Activated T-cell treated with anti-CD3 and anti-CD28 coated beads for 1 hour (primary cell): ENCODE measurements around the gene INTS14.
"Not testable (repeated sequence)": the region's sequence is repeated elsewhere in the genome, so short reads cannot be mapped to it uniquely, and the experiment has no call there.

Experiments used
- DNase-seq: peaks from one replicate; pipeline ENCODE4 v3.0.0-alpha.2; 2020; ENCODE audit warnings: low read depth

The INTS14 gene

DNA sequence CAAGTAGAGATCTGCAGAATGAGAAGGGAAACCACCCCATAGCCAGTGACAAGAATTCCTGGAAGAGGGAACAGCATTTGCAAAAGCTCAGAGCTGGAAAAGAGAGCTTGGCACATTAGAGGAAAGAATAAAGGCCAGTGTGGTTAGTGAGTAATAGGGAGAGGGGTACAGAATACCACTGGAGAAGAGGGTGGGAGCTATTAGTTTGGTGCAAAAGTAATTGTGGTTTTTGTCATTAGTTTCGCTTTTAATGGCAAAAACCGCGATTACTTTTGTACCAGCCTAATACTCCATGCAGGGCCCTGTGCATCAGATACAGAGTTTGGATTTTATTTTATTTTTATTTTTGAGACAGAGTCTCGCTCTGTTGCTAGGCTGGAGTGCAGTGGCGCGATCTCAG is 20.6 kb upstream of the INTS14 start:
- DNase-seq, result no peak

DNA sequence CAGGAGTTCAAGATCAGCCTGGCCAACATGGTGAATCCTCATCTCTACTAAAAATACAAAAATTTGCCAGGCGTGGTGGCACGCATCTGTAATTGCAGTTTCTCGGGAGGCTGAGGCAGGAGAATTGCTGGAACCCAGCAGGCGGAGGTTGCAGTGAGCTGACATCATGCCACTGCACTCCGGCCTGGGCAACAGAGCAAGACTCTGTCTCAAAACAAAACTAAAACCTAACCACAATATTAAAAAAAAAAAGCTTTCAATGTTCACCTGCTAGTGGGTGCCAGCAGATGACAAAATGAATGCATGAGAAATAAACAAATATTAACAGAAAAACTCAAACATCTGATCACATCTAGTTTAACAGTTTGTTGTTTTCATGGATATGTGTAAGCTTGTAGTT is 19.8 kb upstream of the INTS14 start:
- no peak for DNase-seq

DNA sequence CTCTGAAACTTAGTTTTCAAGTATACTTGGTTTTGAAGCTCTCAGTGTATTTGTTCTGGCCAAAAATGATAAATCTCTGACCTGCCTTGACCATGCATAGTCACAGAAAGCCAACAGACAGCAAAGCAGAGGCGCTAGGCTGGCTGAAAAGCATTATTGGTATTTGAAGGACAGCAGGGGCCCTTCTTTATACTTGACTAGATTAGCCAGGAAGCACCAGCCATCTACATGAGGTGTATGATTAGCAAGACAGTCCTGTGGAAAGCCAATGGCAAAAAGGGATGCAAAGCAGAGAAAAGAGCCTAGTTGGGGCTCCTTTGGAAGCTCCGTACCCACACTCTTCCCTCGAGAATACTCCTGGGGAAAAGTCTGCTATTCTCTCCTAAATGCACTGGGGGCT is 18.6 kb upstream of the INTS14 start:
- DNase-seq, result no peak

DNA sequence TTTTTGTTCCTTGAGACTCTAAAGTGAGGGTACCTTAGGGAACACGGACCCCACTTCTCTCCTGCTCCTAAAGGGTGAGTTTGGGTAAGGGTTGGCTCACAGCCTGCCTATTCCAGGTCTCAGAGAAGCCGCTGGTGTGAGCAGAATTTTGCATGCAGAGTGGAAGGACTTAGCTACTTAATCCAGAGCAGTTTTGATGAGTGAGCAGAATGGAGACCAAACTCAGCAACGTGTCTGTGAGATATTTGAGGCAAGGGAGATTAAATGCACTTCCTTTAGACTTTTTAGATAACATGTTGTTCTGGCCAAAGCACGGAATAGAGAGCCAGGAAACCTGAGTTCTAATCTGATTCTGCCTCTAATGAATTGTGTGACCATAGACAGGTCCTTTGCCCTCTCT is 15.9 kb upstream of the INTS14 start:
- DNase-seq, result no peak

DNA sequence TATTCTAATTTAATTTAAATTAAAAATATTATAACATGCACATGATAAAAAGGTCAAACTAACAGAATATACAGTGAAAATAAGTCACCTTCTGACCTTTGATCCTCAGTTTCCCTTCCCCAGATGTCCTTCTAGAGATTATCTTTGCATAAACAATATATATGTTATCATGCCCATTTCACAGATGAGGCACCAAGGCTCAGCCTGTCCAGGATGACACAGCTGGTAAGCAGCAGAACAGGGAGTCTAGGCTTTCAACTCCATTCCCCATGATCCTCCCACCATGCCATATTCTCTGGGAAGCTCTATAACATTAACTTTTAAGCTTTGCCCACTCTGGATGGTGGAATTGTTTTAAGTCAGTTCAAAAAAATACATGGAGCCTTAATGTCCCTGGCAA is 12.2 kb upstream of the INTS14 start:
- DNase-seq, result no peak

DNA sequence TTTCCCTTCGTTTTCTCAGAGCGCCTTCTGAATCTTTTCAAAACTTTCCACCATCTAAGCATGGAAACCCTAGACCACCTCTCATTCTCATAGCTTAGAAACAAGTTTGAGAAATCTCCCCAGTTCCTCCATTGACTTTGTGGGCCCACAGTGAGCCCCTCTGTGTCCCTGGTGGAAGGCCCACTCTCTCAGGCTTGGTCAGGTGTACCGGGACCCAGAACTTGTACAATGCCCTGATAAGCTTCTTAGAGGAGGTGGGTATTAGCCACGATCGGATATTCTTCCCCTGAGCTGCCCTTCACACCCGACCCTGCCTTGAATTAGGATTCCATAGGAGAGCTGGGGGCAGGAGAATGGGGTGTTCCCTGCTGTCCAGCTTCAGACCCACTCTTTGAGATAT is 10.7 kb upstream of the INTS14 start, which contains the start of gene SLC24A1:
TSS of gene SLC24A1 (plus strand) at position 301 of the 400 bp plus-strand sequence. CDS start 2,143 bp downstream, outside the sequence.
- DNase-seq, result no peak

DNA sequence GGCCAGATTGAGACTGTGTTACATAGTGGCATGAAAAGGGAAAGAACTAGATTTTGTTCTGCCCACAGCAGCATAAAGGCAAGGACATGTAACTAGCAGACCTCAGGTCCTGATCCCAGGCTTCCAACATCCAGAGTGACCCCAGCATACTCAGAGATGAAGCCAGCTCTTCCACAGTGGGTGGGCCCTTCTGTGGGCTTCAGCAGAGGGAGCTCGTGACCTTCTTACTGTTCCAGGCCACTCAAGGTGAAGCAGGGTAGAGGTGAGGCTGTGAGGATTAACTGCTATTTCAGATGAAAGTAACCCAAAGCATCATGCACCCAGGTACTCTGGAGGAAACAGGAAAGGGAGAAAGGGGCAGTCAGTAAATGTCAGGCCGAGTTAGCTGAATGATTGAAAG is 9.9 kb upstream of the INTS14 start:
- DNase-seq, result no peak

DNA sequence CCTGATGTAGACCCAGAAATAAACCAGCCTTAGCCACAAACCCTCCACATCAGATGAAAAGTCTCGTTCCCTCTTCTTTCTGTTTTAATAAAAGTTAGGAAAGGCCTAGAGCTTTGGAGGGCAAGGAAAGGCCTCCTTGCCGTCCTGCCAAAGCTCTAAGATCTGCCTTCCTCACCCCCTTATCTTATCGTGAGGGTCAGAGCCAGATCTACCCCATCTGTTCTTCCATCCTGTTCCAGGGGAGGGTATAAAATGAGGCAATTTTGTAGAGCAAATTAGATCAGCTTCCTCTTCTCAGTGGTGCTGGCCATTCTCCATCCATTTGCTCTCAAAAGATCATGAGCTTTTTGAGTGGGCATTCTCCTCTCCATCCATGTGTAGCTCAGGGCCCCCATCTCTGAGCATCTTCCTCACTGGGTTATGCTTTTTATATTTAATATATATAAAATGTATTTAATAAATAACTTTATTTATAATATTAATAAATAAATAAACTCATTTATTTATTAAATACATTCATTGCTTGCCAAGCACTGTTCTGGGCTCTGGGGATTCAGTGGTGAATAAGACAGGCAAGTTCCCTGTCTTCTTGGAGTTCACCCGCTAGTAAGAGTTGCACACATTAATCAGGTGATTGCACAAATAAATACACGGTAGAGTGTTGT is 8.8 kb upstream of the INTS14 start:
- DNase-seq, result no peak

DNA sequence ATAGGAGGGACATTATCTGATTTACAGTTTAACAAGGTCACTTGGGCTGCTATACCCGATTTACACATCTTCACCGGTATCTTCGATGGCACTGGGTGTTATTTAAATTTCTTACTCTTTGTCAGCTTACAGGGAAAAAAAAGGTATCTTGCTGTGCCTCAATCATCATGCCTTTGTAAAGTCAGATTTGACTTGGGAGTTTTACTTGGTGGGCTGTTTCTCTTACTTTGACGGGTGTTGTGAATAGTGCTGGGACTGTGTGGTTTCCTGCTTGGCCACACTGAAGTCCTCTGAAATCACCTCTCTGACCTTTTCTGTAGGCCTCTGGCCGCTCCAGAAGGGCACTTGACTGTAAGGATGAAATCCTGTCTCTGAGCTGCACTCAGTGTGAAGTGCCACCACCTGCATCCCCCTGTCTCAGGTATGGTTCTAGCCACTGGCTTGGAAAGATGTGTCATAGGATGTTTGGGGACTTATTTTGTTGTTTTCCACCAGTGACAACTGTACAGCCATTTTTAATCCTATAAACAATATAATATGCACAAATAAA is 7.7 kb upstream of the INTS14 start:
- DNase-seq, result no peak

DNA sequence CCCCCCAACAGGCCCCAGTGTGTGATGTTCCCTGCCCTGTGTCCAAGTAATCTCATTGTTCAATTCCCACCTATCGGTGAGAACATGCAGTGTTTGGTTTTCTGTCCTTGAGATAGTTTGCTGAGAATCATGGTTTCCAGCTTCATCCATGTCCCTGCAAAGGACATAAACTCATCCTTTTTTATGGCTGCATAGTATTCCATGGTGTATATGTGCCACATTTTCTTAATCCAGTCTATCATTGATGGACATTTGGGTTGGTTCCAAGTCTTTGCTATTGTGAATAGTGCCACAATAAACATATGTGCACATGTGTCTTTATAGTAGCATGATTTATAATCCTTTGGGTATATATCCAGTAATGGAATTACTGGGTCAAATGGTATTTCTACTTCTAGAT is 5.0 kb upstream of the INTS14 start:
- DNase-seq, result not testable (repeated sequence)

DNA sequence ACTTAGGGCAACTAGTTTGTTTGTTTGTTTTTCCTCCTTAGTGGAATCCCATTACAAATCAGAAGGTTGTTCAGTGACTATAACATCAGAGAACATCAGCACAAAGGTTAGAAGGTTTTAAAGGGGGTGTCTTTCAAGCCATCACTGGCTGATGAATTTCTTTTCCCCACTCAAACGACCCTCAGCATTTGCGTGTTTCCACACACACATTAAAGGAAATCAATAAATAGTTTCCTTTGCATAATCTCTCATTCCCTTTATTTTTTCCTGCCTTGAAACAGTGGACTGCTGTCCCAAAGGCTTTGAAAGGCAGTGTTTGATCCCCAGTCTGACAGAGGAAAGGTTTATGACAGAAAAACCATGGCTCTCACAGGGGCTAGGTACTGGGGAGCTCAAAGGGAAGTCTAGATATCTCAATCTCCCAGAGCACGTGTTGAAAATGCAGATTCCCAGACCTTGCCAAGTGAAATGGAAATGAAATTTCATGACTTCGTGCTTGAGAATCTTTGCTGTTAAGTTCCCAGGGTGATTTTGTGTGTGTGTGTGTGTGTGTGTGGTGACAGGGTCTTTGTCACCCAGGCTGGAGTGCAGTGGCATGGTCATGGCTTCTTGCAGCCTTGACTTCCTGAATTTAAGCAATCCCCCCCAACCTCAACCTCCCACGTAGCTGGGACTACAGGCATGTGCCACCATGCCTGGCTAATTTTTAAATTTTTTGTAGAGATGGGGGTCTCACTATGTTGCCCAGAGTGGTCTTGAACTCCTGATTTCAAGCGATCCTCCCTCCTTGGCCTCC is 2.2 kb upstream of the INTS14 start:
- no peak for DNase-seq

DNA sequence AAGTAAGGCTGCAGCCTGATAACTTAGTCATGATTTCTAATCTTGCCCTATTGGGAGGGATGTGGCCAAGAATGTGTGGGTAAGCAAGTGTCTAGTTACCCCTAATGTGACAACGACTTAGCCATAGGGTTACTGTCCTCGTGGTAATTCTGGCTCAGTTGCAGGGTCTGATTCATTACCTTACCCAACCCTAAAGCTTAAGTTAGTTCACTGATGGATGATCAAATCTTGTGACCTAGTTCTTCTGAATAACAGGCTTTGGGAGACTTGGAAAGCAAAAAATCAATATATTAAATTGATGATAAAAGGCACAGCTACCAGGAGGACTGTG is 1.6 kb upstream of the INTS14 start:
- DNase-seq, result no peak

DNA sequence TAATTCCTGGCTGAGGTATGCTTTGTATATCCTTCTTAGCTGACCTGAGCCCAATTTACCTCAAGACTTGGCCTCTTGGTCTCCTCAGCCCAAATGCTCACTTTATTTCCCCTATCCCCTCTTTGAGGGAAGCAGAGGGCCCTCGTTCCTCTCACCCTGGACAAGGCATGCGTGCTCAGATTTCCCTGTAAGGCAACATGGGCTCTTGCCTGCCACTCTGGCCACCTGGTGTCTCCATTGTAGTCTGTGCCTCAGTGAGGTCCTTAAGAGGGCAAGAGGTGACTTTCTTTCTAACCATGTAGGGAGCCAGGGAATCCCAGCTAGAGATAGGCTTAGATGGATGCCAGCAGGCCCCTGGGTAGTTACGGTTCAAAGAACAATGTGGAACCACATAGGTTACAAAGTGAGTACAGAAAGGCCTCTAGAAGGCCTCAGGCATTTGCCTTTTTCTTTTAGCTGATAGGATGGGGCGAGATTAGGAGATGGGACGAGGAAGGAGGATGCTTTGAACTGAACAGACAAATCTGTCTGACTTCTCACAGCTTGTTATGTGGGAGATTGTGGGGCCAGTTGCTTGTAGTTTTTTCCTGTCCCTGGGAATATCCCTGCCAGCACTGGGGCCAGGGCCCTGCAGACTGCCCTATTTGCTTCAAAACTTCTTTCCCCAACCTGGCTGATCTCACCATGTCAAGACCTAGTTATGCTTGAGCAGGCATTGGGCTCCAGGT is 1.1 kb upstream of the INTS14 start:
- no peak for DNase-seq

DNA sequence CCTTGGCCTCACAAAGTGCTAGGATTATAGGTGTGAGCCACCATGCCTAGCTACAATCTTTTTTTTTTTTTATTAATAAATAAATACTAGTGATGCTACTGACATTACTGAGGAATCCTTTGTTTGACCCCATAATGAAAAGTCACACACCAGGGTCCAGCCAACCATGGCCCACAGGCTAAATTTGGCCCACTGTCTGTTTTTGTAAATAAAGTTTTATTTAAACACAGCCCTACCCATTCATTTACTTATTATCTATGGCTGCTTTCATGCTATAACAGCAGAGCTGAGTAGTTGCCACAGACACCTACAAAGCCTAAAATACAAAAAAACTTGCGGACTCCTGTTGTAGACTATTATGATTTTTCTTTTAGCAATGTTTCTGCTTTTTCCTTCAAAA is 7.4 kb downstream of the INTS14 start:
- no peak for DNase-seq

DNA sequence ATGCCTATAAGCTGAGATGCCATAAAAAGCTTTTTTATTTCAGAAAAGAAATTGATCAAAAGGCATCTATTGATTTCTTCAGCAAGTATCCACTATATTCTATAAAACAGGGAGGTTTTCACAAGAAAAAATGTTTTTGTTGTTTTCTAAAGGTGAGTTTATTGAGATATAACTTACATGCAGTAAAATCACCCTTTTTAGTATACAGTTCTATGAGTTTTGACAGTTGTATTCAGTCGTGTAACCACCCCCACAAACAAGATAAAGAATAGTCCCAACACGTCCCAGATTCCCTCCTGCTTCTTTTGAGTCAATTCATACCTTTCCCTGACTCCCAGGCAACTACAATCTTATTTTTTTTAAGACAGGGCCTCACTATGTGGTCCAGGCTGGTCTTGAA is 7.8 kb downstream of the INTS14 start:
- DNase-seq, result no peak

DNA sequence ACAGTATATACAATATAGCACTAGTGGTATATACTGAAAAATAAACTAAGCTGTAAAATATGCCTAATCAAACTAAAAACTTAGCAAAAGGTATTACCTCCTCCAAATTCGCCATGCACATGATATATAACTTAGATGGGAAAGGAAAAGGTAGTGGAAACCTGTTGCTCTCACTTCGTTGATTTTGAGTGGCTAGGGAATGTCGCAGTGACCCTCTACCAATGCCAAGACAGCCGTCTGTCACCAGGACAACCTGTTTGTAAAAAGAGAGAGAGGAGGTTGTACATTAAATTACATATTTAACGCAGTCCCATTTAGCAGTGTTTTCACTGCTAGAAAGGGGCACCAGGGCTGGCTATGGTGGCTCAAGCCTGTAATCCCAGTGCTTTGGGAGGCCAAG is 11.3 kb downstream of the INTS14 start:
- DNase-seq, result no peak

DNA sequence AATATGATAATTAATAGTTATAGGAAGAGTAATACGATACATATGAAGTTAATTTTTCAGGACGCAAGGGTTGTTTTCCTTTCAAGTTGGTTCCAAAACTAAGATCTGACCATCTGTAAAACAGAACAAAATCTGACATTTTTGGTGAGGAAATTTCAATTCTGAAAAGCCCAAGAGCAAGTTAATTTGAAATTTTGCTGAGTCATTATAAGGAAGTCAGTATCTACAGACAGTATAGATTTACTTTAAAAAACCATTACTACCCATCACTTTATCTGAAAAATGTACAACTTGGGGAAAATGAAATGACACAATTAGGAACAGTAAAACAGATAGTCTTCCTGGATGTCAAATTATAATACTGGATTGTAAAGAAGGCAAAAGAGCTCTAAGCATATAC is 12.5 kb downstream of the INTS14 start:
- no peak for DNase-seq

DNA sequence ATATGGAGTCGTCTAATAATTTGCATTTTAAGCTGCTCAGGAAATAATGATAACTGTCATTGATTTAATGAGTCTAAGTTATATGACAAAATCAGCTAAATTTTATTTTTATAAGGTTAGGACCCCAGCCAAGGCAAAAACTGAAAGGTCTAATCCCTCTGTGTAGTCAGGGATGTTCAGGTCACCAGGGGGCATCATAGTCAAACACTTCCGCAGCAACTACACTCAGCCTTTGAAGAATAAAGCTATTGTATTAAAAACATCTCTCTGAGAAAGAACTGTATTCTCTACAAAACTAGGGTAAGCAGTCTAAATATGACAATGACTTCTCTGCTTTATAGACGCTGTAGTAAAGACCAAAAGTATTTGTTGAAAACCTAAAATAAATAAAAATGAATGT is 15.0 kb downstream of the INTS14 start:
- DNase-seq, result no peak

DNA sequence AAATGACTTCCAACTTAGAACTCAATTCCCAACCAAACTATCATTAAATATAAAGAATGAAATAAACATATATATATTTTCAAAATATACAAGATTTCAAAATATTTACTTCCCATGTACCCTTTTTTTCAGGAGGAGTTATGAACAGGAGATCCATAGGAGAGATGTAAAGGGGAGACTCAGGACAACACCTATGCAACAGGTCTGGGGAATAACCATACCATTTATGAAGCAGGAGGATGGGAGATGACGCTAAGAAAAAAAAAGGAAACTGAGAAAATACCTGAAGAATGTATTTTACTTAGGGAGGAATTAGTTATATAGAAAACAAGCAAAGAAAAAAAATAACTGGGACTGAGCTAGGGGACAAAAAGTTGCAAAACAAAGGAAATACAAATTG is 23.8 kb downstream of the INTS14 start:
- no peak for DNase-seq

DNA sequence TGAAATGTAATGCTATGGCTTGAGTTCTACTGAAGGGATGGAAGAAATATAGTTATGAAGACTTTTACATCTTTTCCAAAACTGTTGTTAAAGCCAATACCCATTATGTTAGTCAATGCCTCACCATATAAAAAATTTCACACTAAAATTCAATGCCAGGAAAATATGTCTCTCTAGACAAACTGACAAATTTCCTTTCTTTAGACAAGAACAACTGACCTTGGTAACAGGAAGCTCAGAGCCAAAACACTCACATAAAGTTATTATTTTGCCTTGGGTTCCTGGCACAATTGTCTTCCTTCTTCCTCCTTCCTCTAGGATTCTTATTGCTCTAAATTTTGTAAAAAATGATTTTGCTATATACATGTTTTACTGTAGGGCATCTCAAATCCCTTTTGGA is 26.7 kb downstream of the INTS14 start:
- DNase-seq, result no peak

DNA sequence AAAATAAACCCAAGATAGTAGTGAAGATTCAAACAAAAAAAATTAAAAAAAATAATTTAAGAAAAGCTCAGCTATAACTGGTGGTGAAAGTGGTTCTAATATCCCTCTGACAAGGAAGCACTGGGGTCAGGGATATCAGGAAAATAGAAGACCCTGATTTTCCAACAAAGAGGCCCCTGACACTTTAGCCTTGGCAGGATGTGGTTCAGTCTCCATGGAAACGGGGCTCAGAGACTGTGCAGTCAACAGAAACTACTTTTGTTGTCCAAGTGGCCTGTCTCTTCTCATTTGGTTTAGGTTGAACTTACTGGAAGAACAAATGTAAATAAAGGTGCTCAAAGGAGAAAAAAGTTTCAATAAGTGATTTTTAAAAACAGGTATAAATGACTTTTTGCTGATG is 27.2 kb downstream of the INTS14 start:
- DNase-seq, result peak; percentile 11

DNA sequence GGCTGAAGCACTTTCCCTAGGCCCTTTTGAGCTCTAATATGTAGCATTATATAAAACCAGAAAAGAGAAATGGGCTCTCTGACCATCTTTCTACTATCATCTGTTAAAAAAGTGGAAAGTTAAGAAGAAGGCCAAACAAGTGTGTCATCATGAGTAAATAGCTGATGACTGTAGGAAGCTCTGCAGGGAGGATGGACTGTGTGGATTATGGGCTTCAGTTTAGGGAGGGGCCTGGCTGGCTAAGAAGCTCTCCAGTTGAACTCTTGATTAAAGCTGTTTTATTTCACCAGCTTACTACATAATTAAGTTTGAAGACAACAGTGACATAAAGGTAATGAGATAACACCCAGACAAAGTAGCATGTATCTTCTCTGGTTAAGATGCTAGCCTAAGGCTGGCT is 30.6 kb downstream of the INTS14 start:
- DNase-seq, result no peak

DNA sequence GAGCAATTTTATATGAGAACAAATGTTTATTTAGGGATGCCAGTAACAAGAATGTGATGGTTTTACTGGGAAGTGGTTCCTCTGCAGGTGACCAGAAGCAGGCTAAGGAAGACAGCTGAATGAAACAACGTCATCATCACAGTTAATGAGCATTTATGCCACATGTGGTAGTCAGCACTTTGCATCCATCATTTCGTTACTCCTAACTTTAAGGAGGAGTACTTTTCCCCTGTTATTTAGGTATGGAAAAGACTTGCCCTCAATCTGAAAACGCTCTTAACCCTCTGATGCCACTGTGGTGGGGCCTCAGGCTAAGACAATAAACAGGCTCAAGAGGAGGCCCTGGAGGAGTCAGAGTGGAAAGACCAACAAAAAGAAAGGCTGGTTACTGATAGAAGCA is 31.2 kb downstream of the INTS14 start:
- no peak for DNase-seq
